Measurements from ENCODE around the gene PEX5L. TPM values are rescaled to one million over a fixed set of nuclear protein-coding genes. Genes with fewer than 3 reads are reported as not detected.

PEX5L gene
- total RNA-seq, 2 donors from 2014 or later: 1.1 to 4.1 TPM

DNA sequence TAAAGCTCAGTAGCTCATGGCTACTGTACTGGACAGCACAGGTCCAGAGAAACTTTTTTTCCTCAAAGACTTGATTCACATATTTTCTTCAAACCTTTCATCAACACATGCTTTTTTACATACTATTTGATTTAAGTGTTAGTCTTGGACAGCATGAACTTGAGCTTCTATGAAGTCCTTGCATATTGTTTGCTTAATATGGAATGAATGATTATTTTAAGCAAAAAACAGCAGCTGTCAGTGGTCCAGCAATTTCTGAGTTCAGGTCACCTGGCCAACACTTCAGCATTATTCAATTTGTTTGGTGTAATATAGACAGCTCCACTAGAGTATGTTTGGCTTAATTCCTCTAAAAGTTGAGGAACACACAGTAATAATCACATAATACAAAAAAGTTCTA lies 141.4 kb downstream of the PEX5L start:
- no peaks in the 10 kb centered on the region for H3K9me3 ChIP-seq
- H3K4me3 ChIP-seq: no peak overlapping the region
- H3K4me1 ChIP-seq (replicated peaks): no peaks in the 10 kb centered on the region
- DNase-seq (ENCODE audit: low spot score): no peak
- no peaks in the 10 kb centered on the region for H3K27me3 ChIP-seq (replicated peaks; ENCODE audit: insufficient read depth)
- no peak overlapping the region for H3K27ac ChIP-seq
- intact Hi-C loops (cut with DNase I): no loop called here
- TF ChIP-seq, protein P1, sequence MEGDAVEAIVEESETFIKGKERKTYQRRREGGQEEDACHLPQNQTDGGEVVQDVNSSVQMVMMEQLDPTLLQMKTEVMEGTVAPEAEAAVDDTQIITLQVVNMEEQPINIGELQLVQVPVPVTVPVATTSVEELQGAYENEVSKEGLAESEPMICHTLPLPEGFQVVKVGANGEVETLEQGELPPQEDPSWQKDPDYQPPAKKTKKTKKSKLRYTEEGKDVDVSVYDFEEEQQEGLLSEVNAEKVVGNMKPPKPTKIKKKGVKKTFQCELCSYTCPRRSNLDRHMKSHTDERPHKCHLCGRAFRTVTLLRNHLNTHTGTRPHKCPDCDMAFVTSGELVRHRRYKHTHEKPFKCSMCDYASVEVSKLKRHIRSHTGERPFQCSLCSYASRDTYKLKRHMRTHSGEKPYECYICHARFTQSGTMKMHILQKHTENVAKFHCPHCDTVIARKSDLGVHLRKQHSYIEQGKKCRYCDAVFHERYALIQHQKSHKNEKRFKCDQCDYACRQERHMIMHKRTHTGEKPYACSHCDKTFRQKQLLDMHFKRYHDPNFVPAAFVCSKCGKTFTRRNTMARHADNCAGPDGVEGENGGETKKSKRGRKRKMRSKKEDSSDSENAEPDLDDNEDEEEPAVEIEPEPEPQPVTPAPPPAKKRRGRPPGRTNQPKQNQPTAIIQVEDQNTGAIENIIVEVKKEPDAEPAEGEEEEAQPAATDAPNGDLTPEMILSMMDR (IDR thresholded peaks at IDR 0.05): no peak
- no peaks in the 10 kb centered on the region for H3K36me3 ChIP-seq

DNA sequence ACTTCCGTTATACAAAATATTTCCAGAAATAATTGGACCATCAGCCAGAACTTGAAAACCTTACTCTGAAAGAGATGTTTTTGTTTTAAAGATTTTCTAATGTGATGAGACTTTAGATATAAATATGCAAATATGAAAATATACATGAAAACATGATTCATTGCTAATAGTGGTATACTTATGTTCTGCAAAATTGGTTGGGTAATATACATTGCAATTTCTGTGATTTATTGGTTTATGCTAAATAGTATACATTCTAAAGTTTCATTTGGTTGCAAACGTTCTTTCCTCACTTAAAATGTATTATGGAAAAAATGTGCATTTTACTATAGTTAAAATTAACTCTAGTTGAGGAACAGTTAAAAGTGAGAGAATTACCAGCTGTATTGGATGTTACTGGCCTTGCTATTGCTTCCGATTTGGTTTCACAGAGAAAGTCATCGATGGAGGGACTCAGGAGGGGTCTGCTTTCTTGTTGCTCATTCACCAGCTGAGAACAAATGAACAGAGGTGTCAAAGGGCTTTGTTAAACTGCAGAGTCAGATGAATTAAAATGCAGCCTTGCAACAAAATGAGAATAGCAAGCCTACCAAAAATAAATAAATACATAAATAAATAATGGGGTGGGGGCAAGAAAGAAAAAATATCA lies 149.3 kb downstream of the PEX5L start:
- DNase-seq (ENCODE audit: low spot score): no peak
- 55% methylated on average over 4 of the region's 4 CpGs for WGBS
- TF ChIP-seq POLR2AphosphoS5 (IDR thresholded peaks at IDR 0.05): no peak
- TF ChIP-seq, protein P1 (IDR thresholded peaks at IDR 0.05): no peak
- TF ChIP-seq POLR2A (IDR thresholded peaks at IDR 0.05): no peak
- no peak overlapping the region for H3K27ac ChIP-seq
- H3K4me3 ChIP-seq: no peak overlapping the region
- H3K4me1 ChIP-seq (replicated peaks): no peaks in the 10 kb centered on the region
- intact Hi-C loops (cut with DNase I): no loop called here
- H3K36me3 ChIP-seq: no peaks in the 10 kb centered on the region
- H3K27me3 ChIP-seq (replicated peaks; ENCODE audit: insufficient read depth): no peaks in the 10 kb centered on the region
- no peaks in the 10 kb centered on the region for H3K9me3 ChIP-seq

DNA sequence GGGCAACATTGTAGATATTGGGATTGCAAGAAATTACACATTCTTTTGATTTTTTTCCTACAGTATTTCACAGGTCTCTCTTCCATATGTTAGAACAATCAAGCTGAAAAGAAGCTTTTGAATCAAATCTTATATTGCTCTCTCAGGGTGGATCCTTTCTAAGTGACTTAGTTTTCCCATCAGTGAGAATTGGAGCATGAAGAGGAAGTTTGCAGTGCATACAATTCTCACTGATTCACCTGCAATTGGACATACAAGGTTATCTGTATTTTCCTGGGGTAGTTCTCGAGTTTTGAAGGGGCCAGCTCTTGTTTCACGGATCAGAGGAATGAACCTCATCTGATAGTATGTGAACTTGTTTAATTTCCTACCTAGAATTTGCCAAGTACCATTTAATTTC lies 150.8 kb downstream of the PEX5L start:
- H3K4me1 ChIP-seq (replicated peaks): no peaks in the 10 kb centered on the region
- H3K9me3 ChIP-seq: no peaks in the 10 kb centered on the region
- intact Hi-C loops (cut with DNase I): no loop called here
- no peak overlapping the region for H3K4me3 ChIP-seq
- H3K36me3 ChIP-seq: no peaks in the 10 kb centered on the region
- H3K27ac ChIP-seq: no peak overlapping the region
- DNase-seq (ENCODE audit: low spot score): no peak
- TF ChIP-seq POLR2A (IDR thresholded peaks at IDR 0.05) (no peak), POLR2AphosphoS5 (IDR thresholded peaks at IDR 0.05) (no peak)
- no peaks in the 10 kb centered on the region for H3K27me3 ChIP-seq (replicated peaks; ENCODE audit: insufficient read depth)
- WGBS: 75% methylated on average over 2 of the region's 2 CpGs

DNA sequence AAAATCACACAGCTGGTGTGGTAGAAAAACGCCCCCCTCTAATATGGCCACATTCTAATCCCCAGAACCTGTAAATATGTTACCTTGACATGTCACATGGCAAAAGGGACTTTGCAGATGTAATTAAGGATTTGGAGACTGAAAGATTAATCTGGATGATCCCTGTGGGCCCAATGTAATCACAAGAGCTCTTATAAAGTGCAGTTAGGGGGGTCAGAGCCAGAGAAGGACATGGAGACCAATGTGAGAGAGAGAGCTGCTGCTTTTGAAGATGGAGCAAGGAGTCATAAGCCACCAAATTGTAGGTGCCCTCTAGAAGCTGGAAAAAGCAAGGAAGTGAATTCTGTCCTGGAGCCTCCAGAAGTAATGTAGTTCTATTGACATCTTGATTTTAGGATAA lies 152.6 kb downstream of the PEX5L start:
- DNase-seq (ENCODE audit: low spot score): no peak
- intact Hi-C loops (cut with DNase I): no loop called here
- WGBS: 73% methylated on average over 1 of the region's 1 CpG
- Histone ChIP-seq H3K27me3 (replicated peaks; ENCODE audit: insufficient read depth) (no peaks in the 10 kb centered on the region), H3K36me3 (no peaks in the 10 kb centered on the region), H3K9me3 (no peaks in the 10 kb centered on the region), H3K4me1 (replicated peaks) (no peaks in the 10 kb centered on the region), H3K4me3 (no peak overlapping the region), H3K27ac (no peak overlapping the region)
- TF ChIP-seq, protein P1 (IDR thresholded peaks at IDR 0.05): no peak
- TF ChIP-seq POLR2AphosphoS5 (IDR thresholded peaks at IDR 0.05) (no peak), POLR2A (IDR thresholded peaks at IDR 0.05) (no peak)

DNA sequence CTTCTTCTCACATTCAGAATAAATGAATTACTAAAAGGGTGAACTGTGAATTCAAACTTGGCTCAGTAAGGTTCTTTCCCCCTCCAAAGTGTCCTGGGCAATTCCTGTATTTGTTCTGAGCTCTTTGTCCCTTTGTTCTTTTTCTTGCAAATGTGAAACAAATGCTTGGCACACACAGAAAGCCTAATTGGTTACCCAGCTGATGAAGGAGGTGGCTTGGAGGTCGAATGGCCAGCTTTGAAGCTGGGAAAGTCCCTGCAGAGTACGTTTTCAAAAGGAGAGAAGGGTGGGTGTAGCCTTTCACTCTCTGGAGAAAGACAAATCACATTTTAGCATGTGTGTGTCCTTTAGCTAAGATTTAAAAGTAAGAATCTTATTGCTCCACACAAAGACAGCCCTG lies 154.4 kb downstream of the PEX5L start:
- 5% methylated on average over 2 of the region's 2 CpGs for WGBS
- TF ChIP-seq POLR2A (IDR thresholded peaks at IDR 0.05) (no peak), POLR2AphosphoS5 (IDR thresholded peaks at IDR 0.05) (no peak)
- TF ChIP-seq, protein P1 (IDR thresholded peaks at IDR 0.05): no peak
- no peak overlapping the region for H3K4me3 ChIP-seq

More for the DNA sequence above, 154.4 kb downstream of the PEX5L start:
- no peak for DNase-seq (ENCODE audit: low spot score)
- Histone ChIP-seq H3K9me3 (no peaks in the 10 kb centered on the region), H3K27ac (no peak overlapping the region), H3K27me3 (replicated peaks; ENCODE audit: insufficient read depth) (no peaks in the 10 kb centered on the region), H3K36me3 (no peaks in the 10 kb centered on the region), H3K4me1 (replicated peaks) (no peaks in the 10 kb centered on the region)
- intact Hi-C loops (cut with DNase I): no loop called here

Measured in prostate gland (tissue), 2 donors.